Stimulated activated CD8-positive, alpha-beta memory T cell treated with anti-CD3 and anti-CD28 coated beads, Interleukin-2, amount 100 ng/mL, for 48 hours (primary cell): ENCODE results near the gene LDB1.

ENCODE experiments used
- DNase-seq, 2 donors: peaks; one replicate each; pipeline ENCODE4 v3.0.0-alpha.2; 2020; ENCODE audit warnings: low read depth in 2 of 2

The LDB1 gene

GRCh38 chr10:102064868-102065560, 55.2 kb downstream of the LDB1 start, which contains the start of gene HPS6:
TSS of gene HPS6 (plus strand) at chr10:102065349. CDS start at chr10:102065475, 126 bp downstream.
- DNase-seq, result peak; percentile 86 to 90

- DNase-seq, result no peak
These were observed 55.7 kb downstream of the LDB1 start for GRCh38 chr10:102064503-102064867.

DNA sequence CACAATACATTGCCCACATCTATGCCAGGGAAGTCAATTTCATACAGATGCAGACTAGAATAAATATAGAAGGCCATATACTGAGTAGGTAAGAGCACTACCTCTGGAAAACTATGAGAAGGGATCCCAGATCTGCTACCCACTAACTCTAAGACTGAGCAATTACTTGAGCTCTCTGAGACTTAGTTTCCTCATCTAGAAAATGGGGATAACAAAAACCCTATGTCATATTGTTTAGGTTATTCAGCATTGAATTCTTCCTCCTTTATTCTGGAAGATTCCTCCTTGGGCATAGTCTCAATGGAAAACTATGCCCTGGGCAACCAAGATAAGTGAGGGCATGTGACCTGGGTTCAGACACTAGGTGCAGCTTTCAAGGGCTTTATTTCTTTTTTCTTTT, 60.2 kb downstream of the LDB1 start:
- DNase-seq, result no peak
